Stimulated activated CD8-positive, alpha-beta memory T cell treated with anti-CD3 and anti-CD28 coated beads, Interleukin-4, amount 100 ng/mL, for 1 hour (primary cell): Measurements from ENCODE around the gene ACTC1.

Source experiments
- DNase-seq, 2 donors: peaks; one replicate each; pipeline ENCODE4 v3.0.0-alpha.2; 2020; ENCODE audit warnings: low read depth in 2 of 2, low spot score in 1 of 2

Gene ACTC1

DNA sequence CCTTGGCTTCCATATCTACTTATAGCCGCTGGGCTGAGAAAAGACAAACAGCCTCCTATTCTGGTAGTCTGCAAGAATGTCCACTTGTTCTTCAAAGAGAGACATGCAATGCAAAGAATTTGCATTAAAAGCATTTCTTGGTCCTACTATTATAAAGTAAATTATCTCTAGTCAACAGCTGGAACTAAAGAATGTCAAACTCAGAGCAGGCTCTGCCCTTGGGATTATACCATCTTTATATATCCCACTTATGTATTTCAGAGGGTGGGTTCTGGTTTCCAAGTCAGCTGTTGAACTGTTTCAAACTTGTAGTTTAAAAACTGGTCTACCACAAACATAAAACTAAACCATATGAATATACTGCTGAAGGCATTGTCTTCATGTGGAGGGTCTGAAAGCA is 7.0 kb upstream of the ACTC1 start:
- DNase-seq = no peak

DNA sequence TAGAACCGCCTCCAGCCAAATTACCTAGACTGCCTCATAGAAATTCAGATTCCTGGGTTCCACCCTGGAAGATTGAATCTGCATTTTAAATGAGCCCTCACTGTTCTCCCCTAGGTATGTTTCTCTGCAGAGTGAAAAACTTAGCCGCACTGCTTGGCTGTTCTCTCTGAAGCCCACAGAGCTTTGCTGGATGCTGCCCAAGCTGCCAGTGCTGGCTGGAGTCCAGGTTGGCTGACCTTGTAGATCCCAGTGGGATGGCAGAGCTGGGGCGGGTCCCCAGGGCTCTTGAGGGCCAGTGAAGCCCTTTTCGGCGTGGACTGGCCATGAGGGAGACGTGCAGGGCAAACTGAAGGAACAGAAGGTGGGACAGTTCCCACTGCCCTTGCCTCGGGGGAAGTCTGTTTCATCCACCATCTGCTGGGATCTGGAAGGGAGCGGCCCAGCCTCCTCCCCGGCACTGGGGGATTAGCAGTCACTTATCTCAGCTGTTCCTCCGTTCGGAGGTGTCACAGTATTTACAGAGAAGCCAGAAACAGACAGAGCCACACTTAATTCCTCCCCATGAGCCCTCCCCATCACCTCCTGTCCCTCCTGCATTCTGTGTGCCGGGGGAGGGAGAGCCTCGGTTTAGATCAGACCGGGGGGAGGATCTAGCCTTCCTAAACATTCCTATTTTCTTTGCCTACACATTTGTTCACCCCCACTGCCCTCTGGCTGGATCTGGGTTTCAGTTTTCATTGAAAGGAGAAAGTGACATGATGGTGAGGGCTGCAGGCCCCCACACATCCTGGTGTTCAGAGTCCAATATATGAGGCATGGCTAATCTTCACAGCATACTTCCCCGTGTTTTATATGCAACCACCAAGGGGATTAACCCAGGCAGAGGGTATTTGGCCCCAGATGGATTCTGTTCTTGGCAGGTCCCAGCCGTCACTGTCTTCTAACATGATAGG is 4.1 kb upstream of the ACTC1 start:
- no peak for DNase-seq

DNA sequence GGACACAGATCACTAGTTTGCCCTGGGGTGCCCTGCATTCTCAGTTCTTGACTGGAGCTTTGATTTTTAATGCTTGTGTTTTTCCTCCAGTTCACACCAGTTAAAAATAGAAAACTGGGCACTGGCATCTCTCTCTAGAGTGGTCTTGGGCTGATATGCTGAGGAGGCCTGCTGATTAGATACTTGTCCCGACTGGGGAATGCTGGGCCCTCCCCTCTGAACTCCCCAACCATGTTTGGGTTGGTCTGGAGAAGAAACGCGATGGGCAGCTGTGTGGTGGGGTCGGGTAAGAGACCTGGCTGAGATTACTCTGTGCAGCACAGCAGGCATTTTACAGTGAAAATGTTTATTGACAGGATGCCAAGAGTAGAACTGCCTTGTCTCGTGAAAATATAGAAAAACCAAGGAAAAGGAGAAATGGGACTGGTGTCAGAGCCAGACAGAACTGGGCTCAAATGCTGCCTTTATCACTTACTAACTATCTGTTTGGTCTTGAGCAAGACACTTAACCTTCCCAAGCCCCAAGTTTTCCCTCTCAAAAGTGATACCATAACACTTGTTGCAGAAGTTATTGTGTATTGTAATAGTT is 1.6 kb upstream of the ACTC1 start:
- no peak for DNase-seq

DNA sequence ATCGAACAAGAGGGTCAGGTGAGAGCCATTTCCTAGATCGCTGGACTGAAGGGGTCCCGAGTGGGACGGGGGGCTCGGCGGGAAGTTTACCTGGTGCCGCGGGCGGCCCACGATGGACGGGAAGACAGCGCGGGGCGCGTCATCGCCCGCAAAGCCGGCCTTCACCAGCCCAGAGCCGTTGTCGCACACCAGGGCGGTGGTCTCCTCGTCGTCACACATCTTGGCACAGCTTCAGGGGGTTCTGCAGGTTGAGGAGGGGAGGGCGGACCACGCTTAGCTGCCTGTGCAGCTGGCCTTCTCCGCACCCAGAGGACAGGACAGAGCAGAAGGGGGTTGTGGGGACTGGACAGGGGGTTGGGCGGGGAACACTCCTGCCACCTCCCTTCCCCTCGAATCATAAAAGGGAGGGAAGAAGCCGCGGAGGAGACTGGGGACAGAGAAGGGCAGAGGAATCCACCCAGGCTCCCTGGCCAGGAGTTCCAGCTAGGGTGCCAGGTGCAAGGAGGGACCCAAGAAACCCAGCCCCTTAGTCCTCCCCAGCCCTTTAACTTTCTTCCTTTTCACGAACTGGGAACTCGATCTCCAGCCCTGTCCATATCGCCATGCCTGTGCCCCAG is 651 bp downstream of the ACTC1 start:
- no peak for DNase-seq

- DNase-seq = no peak
Measured at GRCh38 chr15:34793901-34794300, 1.4 kb downstream of the ACTC1 start.

- DNase-seq = no peak
Measured at GRCh38 chr15:34793071-34793470, 2.3 kb downstream of the ACTC1 start.

DNA sequence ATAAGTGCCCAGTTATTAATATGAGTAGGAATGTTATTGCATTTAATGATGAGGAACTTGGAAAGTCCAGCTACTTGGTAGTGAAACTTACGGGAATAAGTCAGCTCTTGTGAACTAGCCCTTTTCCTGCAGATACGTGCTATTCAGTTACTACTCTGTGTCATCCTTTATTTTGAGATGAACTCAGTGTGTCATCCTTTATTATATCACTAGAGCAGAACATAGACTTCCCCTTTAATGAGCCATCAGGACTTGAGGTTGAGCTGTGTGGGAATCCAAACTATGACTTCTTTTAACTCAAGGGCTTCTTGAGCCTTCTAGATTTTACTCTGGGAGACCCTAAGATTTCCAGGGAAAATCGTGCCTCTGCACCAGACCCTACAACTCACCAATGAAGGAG is 3.6 kb downstream of the ACTC1 start:
- DNase-seq = no peak

DNA sequence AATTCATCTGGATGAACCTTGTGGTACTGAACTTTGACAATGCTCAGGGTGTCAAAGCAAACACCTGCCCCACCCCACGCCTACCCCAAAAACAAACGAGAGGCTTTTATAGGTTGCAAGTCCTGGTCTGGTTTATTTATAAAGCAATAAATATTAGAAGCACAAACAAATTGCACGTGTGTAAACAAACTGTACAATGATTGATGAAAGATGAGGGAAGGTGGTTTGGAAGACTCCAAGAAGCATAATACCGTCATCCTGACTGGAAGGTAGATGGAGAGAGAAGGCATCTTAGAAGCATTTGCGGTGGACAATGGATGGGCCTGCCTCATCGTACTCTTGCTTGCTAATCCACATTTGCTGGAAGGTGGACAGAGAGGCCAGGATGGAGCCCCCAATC is 5.2 kb downstream of the ACTC1 start:
- no peak for DNase-seq

DNA sequence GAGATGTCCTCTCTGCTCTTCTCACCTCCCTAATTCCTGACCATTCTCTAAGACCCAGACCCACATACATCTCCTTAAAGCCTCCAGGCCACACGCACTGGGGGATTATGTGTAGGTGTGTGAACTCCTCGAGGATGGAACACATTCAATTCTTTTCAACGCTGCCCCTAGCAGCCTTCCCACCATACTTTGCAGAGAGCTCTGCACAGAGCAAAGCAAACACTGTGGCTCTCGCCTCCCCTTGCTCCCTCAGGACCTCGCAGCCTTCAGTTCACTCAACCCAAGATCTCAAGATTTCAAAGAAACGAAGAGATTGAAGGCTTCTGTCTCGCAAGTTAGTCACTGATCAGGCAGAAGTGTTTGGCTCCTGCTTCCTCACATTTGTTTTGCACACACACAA is 6.0 kb downstream of the ACTC1 start:
- no peak for DNase-seq

- no peak for DNase-seq
Measured at GRCh38 chr15:34786206-34786605, 9.1 kb downstream of the ACTC1 start.

DNA sequence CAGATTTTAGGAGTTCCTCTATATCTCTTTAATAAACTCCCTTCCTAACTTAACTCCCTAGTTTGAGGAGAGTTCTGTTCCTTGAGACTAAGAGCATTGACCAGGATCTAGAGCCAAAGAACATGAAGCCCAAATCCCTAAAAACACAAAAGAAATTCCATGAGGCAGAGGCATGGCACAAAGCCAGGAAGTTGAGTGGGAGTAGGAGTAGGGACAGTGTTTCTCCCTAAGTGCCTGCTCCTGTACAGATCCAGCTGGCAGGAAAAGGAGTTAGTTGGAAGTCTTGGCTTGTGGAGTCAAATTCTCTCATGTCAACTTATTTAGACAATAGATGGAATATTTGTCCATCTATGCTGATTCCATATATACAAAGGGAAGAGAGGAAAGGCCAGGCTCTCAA is 11.4 kb downstream of the ACTC1 start:
- DNase-seq = no peak

DNA sequence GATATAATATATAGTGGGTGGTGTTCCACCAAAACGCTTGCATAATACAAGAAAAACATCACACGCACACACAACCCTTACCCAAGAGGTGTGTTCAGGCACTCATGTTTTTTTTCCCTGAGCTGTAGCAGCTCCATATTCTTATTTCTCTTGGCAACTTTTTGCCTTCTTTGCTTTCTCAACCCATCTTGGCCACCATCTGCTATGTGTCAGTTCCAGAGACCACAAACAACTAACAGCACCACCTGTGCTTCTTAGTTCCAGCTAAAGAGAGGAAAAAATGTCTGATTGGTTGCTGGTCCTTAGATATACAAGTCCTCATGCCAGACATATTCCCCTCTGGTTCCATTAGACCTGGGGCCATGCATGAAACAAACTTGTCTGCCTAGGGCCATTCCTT is 11.9 kb downstream of the ACTC1 start:
- DNase-seq = no peak

GRCh38 chr15:34782901-34783300 is 12.4 kb downstream of the ACTC1 start:
- DNase-seq = no peak

DNA sequence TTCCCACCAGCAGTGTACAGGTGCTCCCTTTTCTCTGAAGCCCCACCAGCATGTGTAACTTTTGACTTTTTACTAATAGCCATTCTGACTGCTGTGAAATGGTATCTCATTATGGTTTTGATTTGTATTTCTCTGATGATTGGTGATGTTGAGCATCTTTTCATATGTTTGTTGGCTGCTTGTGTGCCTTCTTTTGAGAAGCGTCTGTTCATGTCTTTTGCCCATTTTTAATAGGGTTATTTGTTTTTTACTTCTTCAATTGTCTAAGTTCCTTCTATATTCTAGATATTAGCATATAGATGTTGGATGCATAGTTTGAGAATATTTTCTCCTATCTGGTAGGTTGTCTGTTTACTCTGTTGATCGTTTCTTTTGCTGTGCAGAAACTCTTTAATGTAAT is 14.6 kb downstream of the ACTC1 start:
- DNase-seq = no peak

DNA sequence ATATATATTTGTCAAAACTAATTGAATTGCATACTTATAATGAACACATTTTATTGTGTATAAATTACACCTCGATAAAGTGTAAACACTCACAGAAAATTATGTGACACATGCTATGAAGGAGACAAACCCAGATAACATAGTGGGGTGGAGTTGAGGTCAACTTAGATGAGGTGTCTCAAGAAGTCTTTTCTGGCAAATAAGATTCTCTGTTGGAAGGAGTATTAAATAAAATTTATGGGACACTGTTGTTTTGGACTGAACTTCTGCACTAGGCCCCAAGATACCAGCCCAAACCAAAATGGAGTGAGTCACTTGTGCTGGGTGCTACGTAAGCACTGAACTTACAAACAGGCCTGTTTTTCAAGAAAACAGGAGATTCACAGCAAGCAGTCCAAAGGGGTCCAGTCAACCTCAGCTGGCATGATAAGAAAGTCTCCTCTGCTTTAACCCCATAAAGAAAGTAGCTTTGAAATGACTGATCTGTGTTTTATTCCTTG is 18.7 kb downstream of the ACTC1 start:
- no peak for DNase-seq

- DNase-seq = no peak
Measured at GRCh38 chr15:34773917-34774316, 21.4 kb downstream of the ACTC1 start.

GRCh38 chr15:34773013-34773412 is 22.3 kb downstream of the ACTC1 start:
- DNase-seq = no peak

DNA sequence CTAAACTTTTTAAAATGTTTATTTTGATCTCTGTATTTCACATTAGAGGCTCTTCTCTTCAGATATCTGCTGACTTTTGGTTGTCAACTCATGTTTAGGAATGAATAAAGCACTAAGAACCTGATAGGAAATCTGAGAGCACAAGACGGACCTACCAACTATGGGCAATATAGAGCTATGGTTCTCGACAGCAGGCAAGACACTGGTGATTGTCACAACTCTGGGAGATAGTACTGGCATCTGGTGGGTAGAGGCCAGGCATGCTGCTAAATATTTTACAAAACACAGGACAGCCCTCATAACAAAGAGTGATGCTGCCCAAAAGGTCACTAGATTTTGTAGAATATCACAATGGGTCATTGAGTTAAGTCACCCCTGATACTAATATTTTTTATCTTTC is 23.0 kb downstream of the ACTC1 start:
- DNase-seq = no peak

DNA sequence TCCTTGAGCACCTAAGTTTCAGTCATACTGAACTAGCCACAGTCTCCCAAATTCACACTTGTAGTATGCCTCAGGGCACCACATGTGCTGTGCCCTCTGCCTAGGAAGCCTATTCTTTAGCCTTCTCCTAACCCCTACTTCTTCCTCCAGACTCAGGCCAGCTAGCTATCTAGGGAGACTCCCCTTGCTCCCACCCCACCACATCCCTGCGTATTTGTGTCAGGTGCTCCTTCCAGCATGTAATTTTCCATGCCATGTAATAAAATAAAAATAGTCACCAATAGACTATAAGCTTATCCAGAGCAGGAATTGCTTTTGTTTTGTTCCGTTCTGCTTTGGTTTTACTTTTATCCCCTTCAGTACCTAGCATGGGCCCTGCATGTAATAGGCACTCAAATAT is 25.6 kb downstream of the ACTC1 start:
- DNase-seq = no peak

- no peak for DNase-seq
Measured at GRCh38 chr15:34768530-34768929, 26.8 kb downstream of the ACTC1 start.

DNA sequence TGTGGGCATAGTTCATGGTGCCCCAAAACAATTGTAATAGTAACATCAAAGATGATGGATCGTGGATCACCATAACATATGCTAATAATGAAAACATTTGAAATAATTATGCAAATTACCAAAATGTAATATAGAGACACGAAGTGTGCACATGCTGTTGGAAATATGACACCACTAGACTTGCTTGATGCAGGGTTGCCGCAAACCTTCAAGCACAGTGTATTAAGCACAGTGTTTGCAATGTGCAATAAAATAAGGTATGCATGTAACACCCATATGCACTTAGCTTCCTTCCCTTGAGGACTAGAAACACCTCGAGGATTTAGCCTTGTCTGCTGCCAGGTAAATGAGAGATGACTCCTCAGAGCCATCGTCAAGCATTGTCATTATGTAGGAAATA is 29.6 kb downstream of the ACTC1 start:
- DNase-seq = no peak

GRCh38 chr15:34760909-34761308 is 34.4 kb downstream of the ACTC1 start:
- no peak for DNase-seq
